HEK293T (cell line): Measurements from ENCODE around the gene SLC35F6.

Experiments
- BHLHE40 ChIP-seq: fragments of 450-650 bp; IDR thresholded peaks from 2 replicates; pipeline ENCODE4 v1.6.1; 2016; ENCODE audit warnings: mild to moderate bottlenecking, moderate library complexity, borderline replicate concordance
- SP1 ChIP-seq: fragments of 450-650 bp; IDR thresholded peaks from 2 replicates; pipeline ENCODE4 v1.6.1; 2017

- TF ChIP-seq BHLHE40 (no peak), SP1 (no peak)
Measured at GRCh38 chr2:26717362-26717761, 46.7 kb upstream of the SLC35F6 start.
